Measurements from ENCODE around the gene SUPT20H. TPM values are rescaled to one million over a fixed set of nuclear protein-coding genes. Genes with fewer than 3 reads are reported as not detected.
A peak's percentile ranks its signal among the peaks of the same experiment; 100 is the strongest.

The SUPT20H gene
- total RNA-seq, 1 experiment from 2014 or later = 90.3 TPM

DNA sequence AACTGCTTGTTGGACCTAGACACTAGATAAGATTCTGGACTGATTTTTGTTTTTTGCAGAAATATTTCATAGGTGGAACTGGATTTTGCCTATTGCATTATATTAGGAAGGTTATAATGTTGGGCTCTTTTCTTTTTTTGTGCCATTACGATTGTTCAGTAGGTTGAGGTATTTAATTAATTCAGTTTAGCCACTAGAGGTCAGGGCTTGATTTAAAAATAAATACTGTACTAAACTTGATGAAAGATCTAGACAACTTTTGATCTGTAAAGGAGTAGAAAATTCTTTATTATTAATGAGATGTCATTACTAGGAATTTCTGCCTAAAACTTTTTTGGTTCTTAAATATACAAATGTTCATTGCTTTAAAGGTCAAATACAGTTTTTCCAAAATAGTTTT, 15.2 kb upstream of the SUPT20H start:
- ChIA-PET CTCF (interaction anchor here (0.6 to 4.1 kb wide), 17 partner anchors 9 to 1978 kb away, joined by 3 to 26 read pairs (median 4); no protein-coding TSS in a partner anchor), POLR2A (interaction anchor here (0.6 to 0.8 kb wide), 2 partner anchors 530 to 850 kb away, joined by 3 to 4 read pairs; no protein-coding TSS in a partner anchor)
- TF ChIP-seq, protein P1, sequence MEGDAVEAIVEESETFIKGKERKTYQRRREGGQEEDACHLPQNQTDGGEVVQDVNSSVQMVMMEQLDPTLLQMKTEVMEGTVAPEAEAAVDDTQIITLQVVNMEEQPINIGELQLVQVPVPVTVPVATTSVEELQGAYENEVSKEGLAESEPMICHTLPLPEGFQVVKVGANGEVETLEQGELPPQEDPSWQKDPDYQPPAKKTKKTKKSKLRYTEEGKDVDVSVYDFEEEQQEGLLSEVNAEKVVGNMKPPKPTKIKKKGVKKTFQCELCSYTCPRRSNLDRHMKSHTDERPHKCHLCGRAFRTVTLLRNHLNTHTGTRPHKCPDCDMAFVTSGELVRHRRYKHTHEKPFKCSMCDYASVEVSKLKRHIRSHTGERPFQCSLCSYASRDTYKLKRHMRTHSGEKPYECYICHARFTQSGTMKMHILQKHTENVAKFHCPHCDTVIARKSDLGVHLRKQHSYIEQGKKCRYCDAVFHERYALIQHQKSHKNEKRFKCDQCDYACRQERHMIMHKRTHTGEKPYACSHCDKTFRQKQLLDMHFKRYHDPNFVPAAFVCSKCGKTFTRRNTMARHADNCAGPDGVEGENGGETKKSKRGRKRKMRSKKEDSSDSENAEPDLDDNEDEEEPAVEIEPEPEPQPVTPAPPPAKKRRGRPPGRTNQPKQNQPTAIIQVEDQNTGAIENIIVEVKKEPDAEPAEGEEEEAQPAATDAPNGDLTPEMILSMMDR (IDR thresholded peaks at IDR 0.05; ENCODE audit: unreplicated experiment) = peak; percentile 43
- Mint-ChIP-seq H3K4me3 (ENCODE audit: unreplicated experiment) (no peak overlapping the region), H3K36me3 (ENCODE audit: insufficient read depth, unreplicated experiment) (no peaks in the 10 kb centered on the region), H3K27ac (ENCODE audit: low read depth, unreplicated experiment) (no peak overlapping the region), H3K27me3 (ENCODE audit: insufficient read depth, unreplicated experiment) (no peaks in the 10 kb centered on the region), H3K9me3 (ENCODE audit: unreplicated experiment) (no peaks in the 10 kb centered on the region), H3K4me1 (ENCODE audit: insufficient read depth, unreplicated experiment) (no peaks in the 10 kb centered on the region)
- DNase-seq (ENCODE audit: unreplicated experiment) = peak; percentile 49
- intact Hi-C loops (cut with micrococcal nuclease) = loop anchor here (1.0 to 10.0 kb wide), 5 partner anchors 34 to 1798 kb away; no protein-coding TSS in a partner anchor
- BruUV-seq (replicated peaks) = no TSS peak

DNA sequence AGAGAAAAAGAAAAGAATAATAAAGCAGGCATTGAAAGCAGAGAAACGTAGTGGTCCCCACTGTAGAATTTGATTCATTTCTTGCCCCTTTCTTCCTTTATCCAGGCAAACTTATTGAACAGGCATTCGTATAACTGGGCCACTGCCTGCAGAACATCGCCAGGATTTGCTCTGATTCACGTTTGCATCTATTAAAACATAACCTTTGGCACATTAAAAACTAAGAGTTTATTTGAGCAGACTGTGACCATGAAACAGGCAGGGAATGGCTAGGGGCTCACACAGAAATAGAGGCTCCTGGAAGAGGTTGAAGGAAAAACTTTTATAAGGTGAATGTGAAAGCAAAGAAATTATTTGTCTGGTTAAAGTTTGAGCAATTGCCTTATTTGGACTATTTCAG, 12.5 kb upstream of the SUPT20H start:
- DNase-seq (ENCODE audit: unreplicated experiment) = no peak
- TF ChIP-seq, protein P1 (IDR thresholded peaks at IDR 0.05; ENCODE audit: unreplicated experiment) = no peak
- Mint-ChIP-seq H3K27ac (ENCODE audit: low read depth, unreplicated experiment) (no peak overlapping the region), H3K9me3 (ENCODE audit: unreplicated experiment) (no peaks in the 10 kb centered on the region), H3K4me3 (ENCODE audit: unreplicated experiment) (no peak overlapping the region), H3K27me3 (ENCODE audit: insufficient read depth, unreplicated experiment) (no peaks in the 10 kb centered on the region), H3K36me3 (ENCODE audit: insufficient read depth, unreplicated experiment) (no peaks in the 10 kb centered on the region), H3K4me1 (ENCODE audit: insufficient read depth, unreplicated experiment) (no peaks in the 10 kb centered on the region)
- no TSS peak for BruUV-seq (replicated peaks)
- intact Hi-C loops (cut with micrococcal nuclease) = loop anchor here (5.0 to 10.0 kb wide), 2 partner anchors 1513 to 1800 kb away; no protein-coding TSS in a partner anchor
- ChIA-PET POLR2A (no interaction called here), CTCF (no interaction called here)

DNA sequence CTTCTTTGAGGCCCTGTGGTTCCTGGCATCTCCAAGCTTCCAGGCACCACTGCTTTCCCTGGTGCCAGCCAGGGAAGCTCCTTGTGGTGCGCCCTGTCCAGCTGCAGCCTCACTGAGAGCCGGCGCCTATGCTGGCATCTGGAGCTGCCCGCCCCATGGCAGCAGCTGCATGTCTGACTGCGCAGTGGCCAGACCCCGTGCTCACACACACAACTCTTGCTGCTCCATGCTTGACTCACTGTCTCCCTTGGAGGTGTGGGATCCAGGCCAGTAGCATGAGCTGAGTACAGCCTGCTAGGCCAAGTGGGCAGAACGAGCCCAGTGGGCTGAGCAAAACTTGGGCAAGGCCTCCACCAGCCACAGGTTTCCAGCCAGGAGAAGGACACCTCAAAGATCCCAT, 11.5 kb upstream of the SUPT20H start:
- no peak overlapping the region for H3K27ac Mint-ChIP-seq (ENCODE audit: low read depth, unreplicated experiment)
- ChIA-PET CTCF (interaction anchor here (0.6 to 3.0 kb wide), 7 partner anchors 10 to 1471 kb away, joined by 3 to 7 read pairs (median 4); no protein-coding TSS in a partner anchor), POLR2A (interaction anchor here (1.3 kb wide), 1 partner anchor 71 kb away, joined by 3 read pairs; no protein-coding TSS in a partner anchor)

DNA sequence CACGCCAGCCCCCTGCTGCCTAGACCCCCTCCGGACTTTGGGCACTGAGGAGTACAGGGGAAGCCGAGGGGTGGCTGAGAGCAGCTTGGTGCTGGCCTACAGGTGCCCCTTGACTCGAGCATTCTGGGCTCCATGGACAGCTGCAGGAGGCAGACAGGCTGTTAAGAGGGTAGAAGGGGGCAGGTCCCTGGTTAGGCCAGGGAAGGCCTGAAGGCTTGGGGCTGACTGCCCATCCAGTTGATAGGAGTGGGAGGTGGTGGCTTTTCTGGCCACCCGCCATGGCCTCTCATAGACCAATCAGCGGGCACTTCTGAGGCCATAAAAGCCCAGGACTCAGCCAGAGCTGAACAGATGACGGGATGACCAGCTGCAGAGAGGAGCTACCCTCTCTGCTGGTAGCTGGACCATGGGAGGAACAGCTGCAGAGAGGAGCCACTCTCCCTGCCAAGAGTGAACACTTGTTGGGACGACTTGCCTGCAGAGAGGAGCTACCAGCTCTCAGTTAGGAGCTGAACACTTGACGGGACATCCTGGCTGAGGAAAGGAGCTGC, 10.7 kb upstream of the SUPT20H start:
- BruUV-seq (replicated peaks) = no TSS peak
- no peak overlapping the region for H3K4me3 Mint-ChIP-seq (ENCODE audit: unreplicated experiment)
- ChIA-PET CTCF (interaction anchor here (0.6 to 3.0 kb wide), 11 partner anchors 11 to 1567 kb away, joined by 3 to 7 read pairs (median 3); no protein-coding TSS in a partner anchor), POLR2A (interaction anchor here (0.6 to 1.3 kb wide), 2 partner anchors 70 to 1509 kb away, joined by 3 read pairs; no protein-coding TSS in a partner anchor)
- H3K27ac Mint-ChIP-seq (ENCODE audit: low read depth, unreplicated experiment) = no peak overlapping the region
- H3K36me3 Mint-ChIP-seq (ENCODE audit: insufficient read depth, unreplicated experiment) = no peaks in the 10 kb centered on the region
- H3K27me3 Mint-ChIP-seq (ENCODE audit: insufficient read depth, unreplicated experiment) = no peaks in the 10 kb centered on the region
- TF ChIP-seq, protein P1 (IDR thresholded peaks at IDR 0.05; ENCODE audit: unreplicated experiment) = no peak
- no peaks in the 10 kb centered on the region for H3K9me3 Mint-ChIP-seq (ENCODE audit: unreplicated experiment)
- intact Hi-C loops (cut with micrococcal nuclease) = loop anchor here (5.0 to 10.0 kb wide), 2 partner anchors 1515 to 1802 kb away; no protein-coding TSS in a partner anchor
- H3K4me1 Mint-ChIP-seq (ENCODE audit: insufficient read depth, unreplicated experiment) = no peaks in the 10 kb centered on the region
- DNase-seq (ENCODE audit: unreplicated experiment) = no peak

More for the DNA sequence above, 11.5 kb upstream of the SUPT20H start:
- no peak overlapping the region for H3K4me3 Mint-ChIP-seq (ENCODE audit: unreplicated experiment)
- BruUV-seq (replicated peaks) = no TSS peak
- H3K9me3 Mint-ChIP-seq (ENCODE audit: unreplicated experiment) = no peaks in the 10 kb centered on the region
- intact Hi-C loops (cut with micrococcal nuclease) = loop anchor here (5.0 to 10.0 kb wide), 2 partner anchors 1514 to 1801 kb away; no protein-coding TSS in a partner anchor
- TF ChIP-seq, protein P1 (IDR thresholded peaks at IDR 0.05; ENCODE audit: unreplicated experiment) = no peak
- H3K4me1 Mint-ChIP-seq (ENCODE audit: insufficient read depth, unreplicated experiment) = no peaks in the 10 kb centered on the region
- no peaks in the 10 kb centered on the region for H3K36me3 Mint-ChIP-seq (ENCODE audit: insufficient read depth, unreplicated experiment)
- no peak for DNase-seq (ENCODE audit: unreplicated experiment)
- H3K27me3 Mint-ChIP-seq (ENCODE audit: insufficient read depth, unreplicated experiment) = no peaks in the 10 kb centered on the region

All from MCF 10A (cell line).